Measurements from ENCODE around the gene PTGIR. TPM values are rescaled to one million over a fixed set of nuclear protein-coding genes. Genes with fewer than 3 reads are reported as not detected.

The PTGIR gene, protein sequence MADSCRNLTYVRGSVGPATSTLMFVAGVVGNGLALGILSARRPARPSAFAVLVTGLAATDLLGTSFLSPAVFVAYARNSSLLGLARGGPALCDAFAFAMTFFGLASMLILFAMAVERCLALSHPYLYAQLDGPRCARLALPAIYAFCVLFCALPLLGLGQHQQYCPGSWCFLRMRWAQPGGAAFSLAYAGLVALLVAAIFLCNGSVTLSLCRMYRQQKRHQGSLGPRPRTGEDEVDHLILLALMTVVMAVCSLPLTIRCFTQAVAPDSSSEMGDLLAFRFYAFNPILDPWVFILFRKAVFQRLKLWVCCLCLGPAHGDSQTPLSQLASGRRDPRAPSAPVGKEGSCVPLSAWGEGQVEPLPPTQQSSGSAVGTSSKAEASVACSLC
- total RNA-seq (1 to 10 TPM in 3 of 7 donors, under 1 TPM in 4; 0.24 to 1.5 (median 0.71) TPM), polyA plus RNA-seq (1 to 10 TPM in 1 of 2 donors, under 1 TPM in 1; 0.55 to 1.8 TPM)
- long read RNA-seq, donor 1, partial matches to known transcripts: 2 of 3 reads
- long read RNA-seq, donor 1, other reads (novel, unspliced or antisense): 1 of 3 reads
- long read RNA-seq, donor 2: 0 reads
- long read RNA-seq, donor 3, partial matches to known transcripts: 1 of 2 reads
- long read RNA-seq, donor 3, other reads (novel, unspliced or antisense): 0 of 2 reads

DNA sequence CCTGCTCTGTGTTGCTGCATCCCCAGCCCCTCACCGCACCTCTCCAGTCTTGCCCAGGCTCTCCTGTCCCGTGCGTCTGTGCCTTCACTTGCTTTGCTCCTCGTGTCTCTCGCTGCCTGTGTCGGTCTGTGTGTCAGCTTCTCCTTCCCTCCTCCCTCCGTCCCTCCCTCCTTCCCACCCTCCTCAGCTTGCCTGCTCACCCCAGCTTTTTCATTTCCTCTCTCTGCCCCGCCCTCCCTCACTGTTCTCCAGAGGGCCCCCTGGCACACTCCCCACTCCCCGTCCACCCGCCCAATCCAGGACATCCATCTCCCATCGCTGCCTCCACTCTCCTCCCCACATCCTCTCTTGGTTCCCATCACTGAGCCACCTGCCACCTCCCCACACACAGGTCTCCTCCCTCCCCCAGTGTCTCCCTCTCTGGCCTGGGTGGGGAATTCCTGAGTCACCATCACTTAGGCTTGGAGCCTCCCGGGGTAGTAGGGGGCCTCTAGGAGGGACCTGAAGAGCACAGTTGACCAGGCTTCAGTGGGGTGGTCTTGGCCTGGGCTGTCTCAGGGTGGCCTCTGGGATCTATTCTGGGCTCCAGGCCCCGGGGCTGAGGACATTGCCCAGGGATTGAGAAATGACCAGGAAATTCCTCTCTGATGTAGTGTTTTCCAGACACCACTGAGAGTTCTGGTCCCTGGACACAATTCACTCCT, at the start of gene PTGIR:
PTGIR (minus strand) TSS at position 132 of the 704 bp plus-strand sequence. CDS start 864 bp downstream, outside the sequence.
- WGBS, 3 donors: 25 to 43% (median 41%) methylated on average over 13 of the region's 13 CpGs
- no peaks in the 10 kb centered on the region for H3K27me3 ChIP-seq
- H3K9me3 ChIP-seq: no peaks in the 10 kb centered on the region
- H3K4me1 ChIP-seq (ENCODE audit: insufficient read depth): no peaks in the 10 kb centered on the region
- intact Hi-C loops (cut with DNase I): no loop called here
- DNase-seq: peak in 1 of 5 donors; percentile 74
- no peaks in the 10 kb centered on the region for H3K36me3 ChIP-seq
- TF ChIP-seq, protein P1, sequence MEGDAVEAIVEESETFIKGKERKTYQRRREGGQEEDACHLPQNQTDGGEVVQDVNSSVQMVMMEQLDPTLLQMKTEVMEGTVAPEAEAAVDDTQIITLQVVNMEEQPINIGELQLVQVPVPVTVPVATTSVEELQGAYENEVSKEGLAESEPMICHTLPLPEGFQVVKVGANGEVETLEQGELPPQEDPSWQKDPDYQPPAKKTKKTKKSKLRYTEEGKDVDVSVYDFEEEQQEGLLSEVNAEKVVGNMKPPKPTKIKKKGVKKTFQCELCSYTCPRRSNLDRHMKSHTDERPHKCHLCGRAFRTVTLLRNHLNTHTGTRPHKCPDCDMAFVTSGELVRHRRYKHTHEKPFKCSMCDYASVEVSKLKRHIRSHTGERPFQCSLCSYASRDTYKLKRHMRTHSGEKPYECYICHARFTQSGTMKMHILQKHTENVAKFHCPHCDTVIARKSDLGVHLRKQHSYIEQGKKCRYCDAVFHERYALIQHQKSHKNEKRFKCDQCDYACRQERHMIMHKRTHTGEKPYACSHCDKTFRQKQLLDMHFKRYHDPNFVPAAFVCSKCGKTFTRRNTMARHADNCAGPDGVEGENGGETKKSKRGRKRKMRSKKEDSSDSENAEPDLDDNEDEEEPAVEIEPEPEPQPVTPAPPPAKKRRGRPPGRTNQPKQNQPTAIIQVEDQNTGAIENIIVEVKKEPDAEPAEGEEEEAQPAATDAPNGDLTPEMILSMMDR (IDR thresholded peaks at IDR 0.05): no peak
- peak; percentile 22 for TF ChIP-seq EP300 (IDR thresholded peaks at IDR 0.05)
- TF ChIP-seq POLR2A (IDR thresholded peaks at IDR 0.05): peak; percentile 22
- peak within 1 kb of the TSS in 1 of 2 donors; percentile 21 for H3K27ac ChIP-seq
- no peak within 1 kb of the TSS for H3K4me3 ChIP-seq

DNA sequence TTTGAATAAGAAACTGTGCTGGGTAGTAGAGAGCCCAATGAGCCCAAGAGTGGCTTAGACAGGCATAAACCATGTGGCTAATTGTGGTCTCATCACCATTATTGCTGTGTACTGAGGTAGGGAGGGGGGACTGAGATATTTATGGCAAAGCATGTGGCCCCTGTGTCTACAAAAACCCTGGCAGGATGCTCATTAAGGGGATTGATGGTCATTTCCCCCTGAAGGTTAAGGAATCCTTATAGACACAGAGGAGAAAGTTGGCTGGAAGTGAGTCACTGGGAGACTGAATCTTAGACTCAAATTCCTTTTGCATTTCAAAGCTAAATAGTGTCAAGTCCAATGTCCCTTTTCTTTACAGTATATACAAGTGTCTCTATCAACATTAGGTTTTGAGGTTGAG, 45.9 kb upstream of the PTGIR start:
- intact Hi-C loops (cut with DNase I): no loop called here
- no peak overlapping the region for H3K4me3 ChIP-seq
- no peak overlapping the region for H3K27ac ChIP-seq
- TF ChIP-seq POLR2A (IDR thresholded peaks at IDR 0.05): no peak
- TF ChIP-seq, protein P1 (IDR thresholded peaks at IDR 0.05): no peak
- no peak for TF ChIP-seq EP300 (IDR thresholded peaks at IDR 0.05)
- H3K27me3 ChIP-seq: no peaks in the 10 kb centered on the region
- peaks cover 2% of the 10 kb centered on the region for H3K4me1 ChIP-seq (ENCODE audit: insufficient read depth)
- H3K36me3 ChIP-seq: no peaks in the 10 kb centered on the region
- DNase-seq: no peak
- no peaks in the 10 kb centered on the region for H3K9me3 ChIP-seq

DNA sequence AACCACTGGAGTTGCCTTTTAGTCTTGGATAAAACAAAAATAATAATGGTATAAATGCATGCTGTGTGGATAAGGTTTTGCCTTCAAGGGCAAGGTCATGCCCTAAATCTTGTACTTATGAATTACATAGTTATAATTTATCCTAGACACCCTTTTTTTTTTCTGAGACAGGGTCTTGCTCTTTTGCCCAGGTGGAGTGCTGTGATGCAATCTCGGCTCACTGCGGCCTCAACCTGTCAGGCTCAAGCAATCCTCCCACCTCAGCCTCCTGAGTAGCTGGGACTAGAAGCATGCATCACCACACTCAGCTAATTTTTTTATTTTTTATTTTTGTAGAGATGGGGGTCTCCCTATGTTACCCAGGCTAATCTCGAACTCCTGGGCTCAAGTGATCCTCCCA, 43.8 kb upstream of the PTGIR start:
- DNase-seq: no peak
- H3K9me3 ChIP-seq: no peaks in the 10 kb centered on the region
- intact Hi-C loops (cut with DNase I): loop anchor here in 3 of 4 donors (5.0 to 10.0 kb wide), 4 partner anchors 36 to 144 kb away; partner anchors contain the start of gene CALM3 (in 1 of the 3)
- TF ChIP-seq POLR2A (IDR thresholded peaks at IDR 0.05): no peak
- TF ChIP-seq, protein P1 (IDR thresholded peaks at IDR 0.05): no peak
- no peak for TF ChIP-seq EP300 (IDR thresholded peaks at IDR 0.05)
- WGBS, 3 donors: 89 to 91% (median 90%) methylated on average over 3 of the region's 3 CpGs
- H3K4me1 ChIP-seq (ENCODE audit: insufficient read depth): no peaks in the 10 kb centered on the region
- H3K27me3 ChIP-seq: no peaks in the 10 kb centered on the region
- H3K36me3 ChIP-seq: no peaks in the 10 kb centered on the region
- H3K4me3 ChIP-seq: no peak overlapping the region
- no peak overlapping the region for H3K27ac ChIP-seq

DNA sequence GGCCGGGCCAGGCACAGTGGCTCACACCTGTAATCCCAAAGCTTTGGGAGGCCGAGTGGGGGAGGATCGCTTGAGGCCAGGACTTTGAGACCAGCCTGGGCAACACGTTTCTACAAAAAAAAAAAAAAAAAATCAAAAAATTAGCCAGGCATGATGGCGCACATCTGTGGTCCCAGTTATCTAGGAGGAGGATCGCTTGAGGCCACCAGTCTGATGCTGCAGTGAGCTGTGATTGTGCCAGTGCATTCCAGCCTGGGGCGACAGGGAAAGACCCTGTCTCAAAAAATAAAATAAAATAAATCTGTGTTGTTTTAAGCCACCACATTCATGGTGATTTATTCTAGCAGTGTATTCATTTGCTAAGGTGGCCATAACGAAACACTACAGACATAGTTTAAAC, 40.2 kb upstream of the PTGIR start:
- WGBS, 3 donors: 81% methylated on average over 8 of the region's 8 CpGs
- TF ChIP-seq, protein P1 (IDR thresholded peaks at IDR 0.05): no peak
- no peak for TF ChIP-seq EP300 (IDR thresholded peaks at IDR 0.05)
- TF ChIP-seq POLR2A (IDR thresholded peaks at IDR 0.05): no peak
- intact Hi-C loops (cut with DNase I): loop anchor here (2.0 to 10.0 kb wide), 5 partner anchors 33 to 140 kb away; partner anchors contain the start of gene CALM3 (in 1 of the 4)

More for the DNA sequence above, 40.2 kb upstream of the PTGIR start:
- Histone ChIP-seq H3K36me3 (no peaks in the 10 kb centered on the region), H3K27ac (no peak overlapping the region), H3K9me3 (no peaks in the 10 kb centered on the region), H3K4me1 (ENCODE audit: insufficient read depth) (no peaks in the 10 kb centered on the region), H3K27me3 (no peaks in the 10 kb centered on the region), H3K4me3 (no peak overlapping the region)
- DNase-seq: no peak

Measured in ovary (tissue), 10 donors.